Tibial nerve (tissue), 3 donors: Measurements from ENCODE around the gene GALNTL6.

Experiments used
- CTCF ChIP-seq, 5 experiments: fragments of 200-600 bp in 3 of 5; fragments of 450-650 bp in 2 of 5; sonication (generic) in 3 of 5; IDR thresholded peaks; one replicate each; pipeline ENCODE4 v1.5.1; 2016 to 2019; ENCODE audit warnings: antibody characterized with exemption in 5 of 5, mild to moderate bottlenecking in 3 of 5, moderate library complexity in 2 of 5
- POLR2A ChIP-seq, 2 donors: fragments of 450-650 bp; IDR thresholded peaks; one replicate each; pipeline ENCODE4 v1.6.1; 2017; ENCODE audit warnings: antibody characterized with exemption in 2 of 2, mild to moderate bottlenecking in 2 of 2, moderate library complexity in 2 of 2

GRCh38 chr4:172819353-172819752 is 1006.1 kb downstream of the GALNTL6 start:
- TF ChIP-seq CTCF (IDR thresholded peaks at IDR 0.05), result no peak
- no peak for TF ChIP-seq POLR2A (IDR thresholded peaks at IDR 0.05)
